Peyer's patch (tissue), 4 donors: Measurements from ENCODE around the gene LBHD2. TPM values are rescaled to one million over a fixed set of nuclear protein-coding genes. Genes with fewer than 3 reads are reported as not detected.
"Not testable (repeated sequence)": the region's sequence is repeated elsewhere in the genome, so short reads cannot be mapped to it uniquely, and the experiment has no call there.

ENCODE experiments used
- DNase-seq, 3 donors: peaks; one replicate each; pipeline ENCODE4 v3.0.0-alpha.2; 2017 to 2019
- H3K27ac ChIP-seq, 4 donors: fragments of 200-600 bp; sonication (generic); one replicate each; pipeline ENCODE4 v1.5.1; 2016 to 2019
- H3K27me3 ChIP-seq, 2 donors: fragments of 200-600 bp; sonication (generic); one replicate each; pipeline ENCODE4 v1.5.1; 2019
- H3K36me3 ChIP-seq, 3 donors: fragments of 200-600 bp; sonication (generic); one replicate each; pipeline ENCODE4 v1.5.1; 2016 to 2019
- H3K4me1 ChIP-seq, 4 donors: fragments of 200-600 bp; sonication (generic); one replicate each; pipeline ENCODE4 v1.5.1; 2016 to 2019
- H3K4me3 ChIP-seq, 4 donors: fragments of 200-600 bp; sonication (generic); 1 replicate in 3 of 4; 2 replicates in 1 of 4; pipeline ENCODE4 v1.5.1; 2016 to 2019; ENCODE audit warnings: mild to moderate bottlenecking in 1 of 4
- H3K9me3 ChIP-seq, 4 donors: fragments of 200-600 bp; sonication (generic); one replicate each; pipeline ENCODE4 v1.5.1; 2016 to 2019; ENCODE audit warnings: mild to moderate bottlenecking in 1 of 4
- POLR2A ChIP-seq, 2 donors: fragments of 450-650 bp; IDR thresholded peaks; one replicate each; pipeline ENCODE4 v1.5.1; 2017; ENCODE audit warnings: antibody characterized with exemption in 2 of 2, mild to moderate bottlenecking in 2 of 2, moderate library complexity in 2 of 2
- total RNA-seq, 4 donors: library from RNA; depleted of rRNA; stranded (reverse); fragments of >200 nt; gene quantifications; one replicate each; pipeline ENCODE4 v1.1.0, GENCODE V29; 2016
- TF ChIP-seq, protein P1 (sequence below), 6 experiments: fragments of 450-650 bp in 4 of 6; fragments of 200-600 bp in 2 of 6; sonication (generic) in 1 of 6; IDR thresholded peaks; one replicate each; pipeline ENCODE4 v1.5.1; 2017 to 2019; ENCODE audit warnings: antibody characterized with exemption in 6 of 6, mild to moderate bottlenecking in 3 of 6, moderate library complexity in 1 of 6

LBHD2 gene
- total RNA-seq, 4 donors from 2014 or later: not detected

DNA sequence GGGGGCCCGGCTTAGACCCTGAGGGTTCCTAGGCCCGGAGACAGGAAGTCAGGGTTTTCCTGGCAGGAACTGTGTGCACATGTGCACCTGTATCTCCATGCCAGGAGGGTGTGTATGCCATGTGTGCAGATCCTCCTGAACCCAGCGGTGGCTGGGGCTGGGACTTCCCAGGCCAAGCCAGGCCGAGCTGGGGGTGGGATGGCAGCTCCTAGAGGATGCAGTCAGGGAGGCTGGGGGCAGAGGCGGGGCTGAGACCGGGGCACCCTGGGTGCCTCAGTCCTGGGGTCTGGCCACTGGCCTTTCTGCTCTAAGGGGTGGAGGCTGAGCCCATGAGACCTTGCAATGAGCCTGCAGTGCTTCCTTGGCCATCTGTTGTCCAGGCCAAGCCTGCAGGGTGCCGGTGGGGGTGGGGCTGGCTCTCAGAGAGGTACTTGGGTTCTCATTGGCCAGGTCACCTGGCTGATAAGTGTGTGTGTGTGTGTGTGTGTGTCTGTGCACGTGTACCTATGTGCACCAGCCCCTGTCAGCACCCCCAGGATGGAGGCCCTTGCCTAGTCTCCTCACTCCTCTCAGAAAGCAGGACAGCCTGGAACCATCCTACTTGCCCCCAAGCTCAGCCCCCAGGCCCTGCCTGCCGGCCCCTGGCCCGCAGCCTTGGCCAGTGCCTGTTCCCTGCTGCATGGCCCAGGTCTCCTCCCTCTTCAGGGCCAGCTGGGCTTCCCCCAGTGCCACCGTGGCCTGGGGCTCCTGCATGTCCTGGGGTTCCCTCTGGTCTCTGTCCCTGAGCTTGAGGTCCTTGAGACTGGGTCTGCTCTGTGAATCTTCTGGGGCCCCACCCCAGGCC, 28.6 kb downstream of the LBHD2 start:
- H3K4me1 ChIP-seq: peaks cover 0 to 49% (median 5%) of the 10 kb centered on the region in 4 donors
- no peak for DNase-seq
- TF ChIP-seq, protein P1, sequence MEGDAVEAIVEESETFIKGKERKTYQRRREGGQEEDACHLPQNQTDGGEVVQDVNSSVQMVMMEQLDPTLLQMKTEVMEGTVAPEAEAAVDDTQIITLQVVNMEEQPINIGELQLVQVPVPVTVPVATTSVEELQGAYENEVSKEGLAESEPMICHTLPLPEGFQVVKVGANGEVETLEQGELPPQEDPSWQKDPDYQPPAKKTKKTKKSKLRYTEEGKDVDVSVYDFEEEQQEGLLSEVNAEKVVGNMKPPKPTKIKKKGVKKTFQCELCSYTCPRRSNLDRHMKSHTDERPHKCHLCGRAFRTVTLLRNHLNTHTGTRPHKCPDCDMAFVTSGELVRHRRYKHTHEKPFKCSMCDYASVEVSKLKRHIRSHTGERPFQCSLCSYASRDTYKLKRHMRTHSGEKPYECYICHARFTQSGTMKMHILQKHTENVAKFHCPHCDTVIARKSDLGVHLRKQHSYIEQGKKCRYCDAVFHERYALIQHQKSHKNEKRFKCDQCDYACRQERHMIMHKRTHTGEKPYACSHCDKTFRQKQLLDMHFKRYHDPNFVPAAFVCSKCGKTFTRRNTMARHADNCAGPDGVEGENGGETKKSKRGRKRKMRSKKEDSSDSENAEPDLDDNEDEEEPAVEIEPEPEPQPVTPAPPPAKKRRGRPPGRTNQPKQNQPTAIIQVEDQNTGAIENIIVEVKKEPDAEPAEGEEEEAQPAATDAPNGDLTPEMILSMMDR (IDR thresholded peaks at IDR 0.05): no peak
- TF ChIP-seq POLR2A (IDR thresholded peaks at IDR 0.05): no peak

DNA sequence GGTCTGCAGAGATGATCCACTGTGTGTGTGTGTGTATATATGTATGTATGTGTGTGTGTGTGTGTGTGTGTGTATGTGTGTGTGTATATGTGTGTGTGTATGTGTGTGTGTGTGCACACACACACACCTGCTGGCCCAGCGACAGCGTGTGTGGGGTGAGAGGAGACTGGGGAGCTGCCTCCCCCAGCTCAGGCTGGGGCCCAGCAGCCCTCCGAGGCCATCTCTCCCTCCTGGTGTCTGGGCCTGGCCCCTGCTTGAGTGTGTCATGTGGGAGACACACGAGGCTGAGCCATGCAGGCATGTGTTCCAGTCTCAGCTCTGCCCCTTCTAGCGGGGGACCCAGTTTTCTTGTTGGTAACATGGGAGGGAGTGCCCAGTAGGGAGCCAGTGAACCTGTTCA, 29.3 kb downstream of the LBHD2 start:
- Histone ChIP-seq H3K27me3 (no peaks in the 10 kb centered on the region), H3K27ac (no peak overlapping the region), H3K4me1 (peaks cover 0 to 51% (median 5%) of the 10 kb centered on the region in 4 donors), H3K36me3 (no peaks in the 10 kb centered on the region), H3K4me3 (no peak overlapping the region), H3K9me3 (no peaks in the 10 kb centered on the region)
- no peak for TF ChIP-seq POLR2A (IDR thresholded peaks at IDR 0.05)
- no peak for DNase-seq

More for the DNA sequence above, 28.6 kb downstream of the LBHD2 start:
- H3K27me3 ChIP-seq: no peaks in the 10 kb centered on the region
- H3K4me3 ChIP-seq: no peak overlapping the region
- H3K9me3 ChIP-seq: no peaks in the 10 kb centered on the region
- H3K27ac ChIP-seq: peak overlapping the region in 2 of 4 donors; percentile 35 to 42
- H3K36me3 ChIP-seq: no peaks in the 10 kb centered on the region

DNA sequence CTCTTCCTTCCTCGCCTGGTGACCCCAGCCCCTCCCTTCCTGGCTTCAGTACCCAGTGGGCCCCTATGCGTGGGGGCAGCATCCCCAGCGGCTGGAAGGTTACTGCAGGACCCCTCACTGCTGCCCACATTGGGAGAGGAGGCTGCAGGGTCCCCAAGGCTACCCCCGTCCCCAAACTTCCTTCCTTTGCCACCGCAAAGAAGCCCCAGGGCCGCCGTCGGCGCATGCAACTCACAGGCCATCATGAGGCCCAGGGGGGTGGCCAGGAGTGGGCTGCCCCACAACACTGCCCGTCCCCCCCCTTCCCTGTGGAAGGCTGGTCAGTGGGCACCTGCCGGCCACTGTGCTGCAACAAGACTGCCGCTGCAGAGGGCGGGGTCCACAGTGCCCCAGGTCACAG, 29.8 kb downstream of the LBHD2 start:
- Histone ChIP-seq H3K27me3 (no peaks in the 10 kb centered on the region), H3K36me3 (no peaks in the 10 kb centered on the region), H3K4me3 (no peak overlapping the region), H3K27ac (no peak overlapping the region), H3K9me3 (no peaks in the 10 kb centered on the region), H3K4me1 (peaks cover 0 to 53% (median 5%) of the 10 kb centered on the region in 4 donors)
- DNase-seq: no peak
- TF ChIP-seq, protein P1 (IDR thresholded peaks at IDR 0.05): no peak
- no peak for TF ChIP-seq POLR2A (IDR thresholded peaks at IDR 0.05)

DNA sequence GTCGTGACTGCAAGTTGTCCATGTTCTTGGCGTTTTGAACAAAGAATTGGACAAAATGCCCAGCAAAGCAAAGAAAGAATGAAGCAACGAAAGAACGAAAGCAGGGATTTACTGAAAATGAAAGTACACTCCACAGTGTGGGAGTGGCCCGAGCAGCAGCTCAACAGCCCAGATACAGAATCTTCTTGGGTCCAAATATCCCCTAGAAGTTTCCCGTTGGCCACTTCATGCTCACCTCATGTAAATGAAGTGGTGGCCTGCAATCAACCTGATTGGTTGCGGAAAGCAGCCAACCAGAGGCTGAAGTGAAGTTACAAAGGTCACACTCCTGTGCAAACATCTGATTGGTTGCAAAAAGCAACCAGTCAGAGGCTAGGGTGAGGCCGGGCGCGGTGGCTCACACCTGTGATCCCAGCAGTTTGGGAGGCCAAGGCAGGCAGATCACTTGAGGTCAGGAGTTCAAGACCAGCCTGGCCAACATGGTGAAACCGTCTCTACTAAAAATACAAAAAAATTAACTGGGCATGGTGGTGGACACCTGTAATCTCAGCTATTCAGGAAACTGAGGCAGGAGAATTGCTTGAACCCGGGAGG, 31.2 kb downstream of the LBHD2 start:
- not testable (repeated sequence) for H3K9me3 ChIP-seq, H3K27me3 ChIP-seq, H3K36me3 ChIP-seq
- H3K4me1 ChIP-seq: peaks cover 0 to 47% (median 5%) of the 10 kb centered on the region in 4 donors
- peak overlapping the region; percentile 20 to 78 (median 54) for H3K27ac ChIP-seq
- peak overlapping the region in 2 of 4 donors; percentile 11 to 35 for H3K4me3 ChIP-seq
- DNase-seq: peak in 2 of 3 donors; percentile 65 to 80

DNA sequence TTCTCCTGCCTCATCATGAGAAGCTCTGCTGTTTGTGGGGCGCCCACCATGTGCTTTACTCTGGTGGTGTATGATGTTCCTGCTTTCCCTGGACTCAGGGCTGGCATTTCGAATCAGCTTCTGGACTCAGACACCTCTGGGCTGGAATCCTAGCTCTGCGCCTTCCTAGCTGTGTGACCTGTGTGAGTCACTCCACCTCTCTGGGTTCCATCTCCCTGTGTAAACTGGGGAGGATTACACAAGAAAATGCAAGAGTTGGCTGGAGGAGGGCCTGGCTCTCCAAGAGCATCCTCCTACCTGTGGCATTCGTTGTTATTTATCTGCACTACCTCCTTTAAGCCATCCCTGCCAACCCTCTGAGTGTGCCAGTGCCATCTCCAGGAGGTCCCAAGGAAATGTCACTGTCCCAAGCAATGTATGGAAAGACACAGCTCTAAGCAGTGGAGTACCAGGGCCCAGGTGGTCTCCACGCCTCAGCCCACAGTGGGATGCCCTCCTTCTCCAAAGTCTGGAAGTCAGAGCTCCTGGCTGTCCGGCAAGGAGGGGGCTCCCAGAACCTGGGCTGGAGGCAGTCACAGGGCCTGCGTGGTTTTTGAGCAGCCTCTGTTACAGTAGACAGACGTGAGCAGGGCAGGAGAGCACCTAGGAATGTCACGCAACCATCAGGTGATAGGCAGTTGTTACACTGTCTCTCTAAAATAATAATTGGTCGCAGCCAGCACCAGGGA, 32.0 kb downstream of the LBHD2 start:
- Histone ChIP-seq H3K4me1 (peaks cover 0 to 47% (median 5%) of the 10 kb centered on the region in 4 donors), H3K4me3 (no peak overlapping the region), H3K9me3 (no peaks in the 10 kb centered on the region), H3K27ac (peak overlapping the region in 3 of 4 donors; percentile 47 to 78 (median 62)), H3K27me3 (no peaks in the 10 kb centered on the region), H3K36me3 (no peaks in the 10 kb centered on the region)
- DNase-seq: no peak
- TF ChIP-seq, protein P1 (IDR thresholded peaks at IDR 0.05): no peak
- no peak for TF ChIP-seq POLR2A (IDR thresholded peaks at IDR 0.05)

DNA sequence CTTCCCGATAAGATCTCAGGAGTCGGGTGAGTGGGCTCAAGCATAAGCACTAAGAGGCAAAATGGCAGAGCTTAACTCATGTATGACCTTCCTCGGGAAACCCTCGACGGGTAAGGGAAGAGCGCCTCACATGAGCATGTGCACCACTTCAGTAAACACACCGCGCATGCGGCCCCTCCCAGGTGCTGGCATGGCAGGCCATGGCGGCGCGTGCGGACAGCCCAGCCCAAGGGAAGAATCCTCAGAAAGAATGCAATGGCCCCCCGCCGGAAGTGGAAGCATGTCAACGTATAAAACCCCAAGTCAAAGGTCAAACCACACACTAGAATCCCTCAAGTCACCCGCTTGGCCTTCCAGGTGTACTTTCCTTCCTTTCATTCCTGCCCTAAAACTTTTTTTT, 32.6 kb downstream of the LBHD2 start:
- no peaks in the 10 kb centered on the region for H3K9me3 ChIP-seq
- H3K4me3 ChIP-seq: no peak overlapping the region
- H3K27ac ChIP-seq: no peak overlapping the region
- no peak for DNase-seq
- TF ChIP-seq, protein P1 (IDR thresholded peaks at IDR 0.05): no peak
- no peak for TF ChIP-seq POLR2A (IDR thresholded peaks at IDR 0.05)
- no peaks in the 10 kb centered on the region for H3K27me3 ChIP-seq
- peaks cover 0 to 47% (median 2%) of the 10 kb centered on the region in 4 donors for H3K4me1 ChIP-seq
- no peaks in the 10 kb centered on the region for H3K36me3 ChIP-seq

DNA sequence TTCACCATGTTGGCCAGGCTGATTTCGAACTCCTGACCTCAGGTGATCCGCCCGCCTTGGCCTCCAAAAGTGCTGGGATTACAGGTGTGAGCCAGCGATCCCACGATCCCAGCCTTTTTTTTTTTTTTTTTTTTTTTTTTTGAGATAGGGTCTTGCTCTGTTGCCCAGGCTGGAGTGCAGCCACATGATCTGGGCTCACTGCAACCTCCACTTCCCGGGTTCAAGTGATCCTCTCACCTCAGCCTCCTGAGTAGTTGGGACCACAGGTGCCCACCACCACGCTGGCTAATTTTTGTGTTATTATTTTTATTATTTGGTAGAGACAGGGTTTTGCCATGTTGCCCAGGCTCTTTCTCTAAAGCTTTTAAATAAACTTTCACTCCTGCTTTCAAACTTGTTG, 33.5 kb downstream of the LBHD2 start:
- peak overlapping the region in 2 of 4 donors; percentile 12 to 67 for H3K27ac ChIP-seq
- not testable (repeated sequence) for H3K4me3 ChIP-seq, H3K36me3 ChIP-seq, H3K9me3 ChIP-seq, DNase-seq, H3K27me3 ChIP-seq
- peaks cover 0 to 47% (median 3%) of the 10 kb centered on the region in 4 donors for H3K4me1 ChIP-seq
